ENCODE data around the gene MPG. TPM values are rescaled to one million over a fixed set of nuclear protein-coding genes. Genes with fewer than 3 reads are reported as not detected.
A peak's percentile ranks its signal among the peaks of the same experiment; 100 is the strongest.

Gene MPG
- total and polyA plus RNA-seq, 10 of the 15 experiments (the other 5 are each of a cell fraction or from before 2014, with no cell fraction given): 0.32 to 193 (median 55.7) TPM

GRCh38 chr16:65745-66144, 12.3 kb upstream of the MPG start (continued):
- TF ChIP-seq ATF2 (IDR thresholded peaks at IDR 0.05; ENCODE audit: low read length) (no peak), LARP7 (IDR thresholded peaks at IDR 0.05) (peak; percentile 57; the same call in 1 of the 2 replicates), MYB (IDR thresholded peaks at IDR 0.05; ENCODE audit: borderline replicate concordance, low read depth, low read length) (no peak), TCF3 (IDR thresholded peaks at IDR 0.05; ENCODE audit: borderline replicate concordance, insufficient read depth, low read depth, low read length) (no peak), SMAD5 (IDR thresholded peaks at IDR 0.05; ENCODE audit: low read depth) (no peak), RAD21 (IDR thresholded peaks at IDR 0.05; ENCODE audit: insufficient read depth, low read depth, low read length) (peak; percentile 95), CHD1 (IDR thresholded peaks at IDR 0.05; ENCODE audit: low read depth, low read length) (no peak), PML (IDR thresholded peaks at IDR 0.05; ENCODE audit: low read length) (no peak), NR2C2 (IDR thresholded peaks at IDR 0.05; ENCODE audit: borderline replicate concordance, control insufficient read depth, insufficient read length, low read depth) (no peak), TARDBP (IDR thresholded peaks at IDR 0.05; ENCODE audit: borderline replicate concordance) (peak; percentile 2; the same call in 1 of the 2 replicates), SPI1 (IDR thresholded peaks at IDR 0.05; ENCODE audit: borderline replicate concordance, insufficient read depth, low read depth, low read length) (no peak), ZNF687 (IDR thresholded peaks at IDR 0.05) (no peak), PBX3 (IDR thresholded peaks at IDR 0.05; ENCODE audit: insufficient replicate concordance, low read depth, low read length) (no peak), YBX1 (IDR thresholded peaks at IDR 0.05) (no peak), PKNOX1 (IDR thresholded peaks at IDR 0.05) (no peak), SMC3 (IDR thresholded peaks at IDR 0.05; ENCODE audit: borderline replicate concordance, low read length) (peak; percentile 98), CHD4 (IDR thresholded peaks at IDR 0.05) (no peak), POU2F2 (IDR thresholded peaks at IDR 0.05; ENCODE audit: borderline replicate concordance, low read depth, low read length) (peak; percentile 61; the same call in 1 of the 3 replicates), SMAD1 (IDR thresholded peaks at IDR 0.05; ENCODE audit: low read depth, partially characterized antibody) (no peak), TAF1 (IDR thresholded peaks at IDR 0.05; ENCODE audit: borderline replicate concordance, low read depth, low read length) (no peak)
- TF ChIP-seq, protein P1, sequence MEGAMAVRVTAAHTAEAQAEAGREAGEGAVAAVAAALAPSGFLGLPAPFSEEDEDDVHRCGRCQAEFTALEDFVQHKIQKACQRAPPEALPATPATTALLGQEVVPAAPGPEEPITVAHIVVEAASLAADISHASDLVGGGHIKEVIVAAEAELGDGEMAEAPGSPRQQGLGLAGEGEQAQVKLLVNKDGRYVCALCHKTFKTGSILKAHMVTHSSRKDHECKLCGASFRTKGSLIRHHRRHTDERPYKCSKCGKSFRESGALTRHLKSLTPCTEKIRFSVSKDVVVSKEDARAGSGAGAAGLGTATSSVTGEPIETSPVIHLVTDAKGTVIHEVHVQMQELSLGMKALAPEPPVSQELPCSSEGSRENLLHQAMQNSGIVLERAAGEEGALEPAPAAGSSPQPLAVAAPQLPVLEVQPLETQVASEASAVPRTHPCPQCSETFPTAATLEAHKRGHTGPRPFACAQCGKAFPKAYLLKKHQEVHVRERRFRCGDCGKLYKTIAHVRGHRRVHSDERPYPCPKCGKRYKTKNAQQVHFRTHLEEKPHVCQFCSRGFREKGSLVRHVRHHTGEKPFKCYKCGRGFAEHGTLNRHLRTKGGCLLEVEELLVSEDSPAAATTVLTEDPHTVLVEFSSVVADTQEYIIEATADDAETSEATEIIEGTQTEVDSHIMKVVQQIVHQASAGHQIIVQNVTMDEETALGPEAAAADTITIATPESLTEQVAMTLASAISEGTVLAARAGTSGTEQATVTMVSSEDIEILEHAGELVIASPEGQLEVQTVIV (IDR thresholded peaks at IDR 0.05; ENCODE audit: borderline replicate concordance, partially characterized antibody): no peak

Measured in GM12878 (cell line).